ENCODE results near the gene IRS4.

DNA sequence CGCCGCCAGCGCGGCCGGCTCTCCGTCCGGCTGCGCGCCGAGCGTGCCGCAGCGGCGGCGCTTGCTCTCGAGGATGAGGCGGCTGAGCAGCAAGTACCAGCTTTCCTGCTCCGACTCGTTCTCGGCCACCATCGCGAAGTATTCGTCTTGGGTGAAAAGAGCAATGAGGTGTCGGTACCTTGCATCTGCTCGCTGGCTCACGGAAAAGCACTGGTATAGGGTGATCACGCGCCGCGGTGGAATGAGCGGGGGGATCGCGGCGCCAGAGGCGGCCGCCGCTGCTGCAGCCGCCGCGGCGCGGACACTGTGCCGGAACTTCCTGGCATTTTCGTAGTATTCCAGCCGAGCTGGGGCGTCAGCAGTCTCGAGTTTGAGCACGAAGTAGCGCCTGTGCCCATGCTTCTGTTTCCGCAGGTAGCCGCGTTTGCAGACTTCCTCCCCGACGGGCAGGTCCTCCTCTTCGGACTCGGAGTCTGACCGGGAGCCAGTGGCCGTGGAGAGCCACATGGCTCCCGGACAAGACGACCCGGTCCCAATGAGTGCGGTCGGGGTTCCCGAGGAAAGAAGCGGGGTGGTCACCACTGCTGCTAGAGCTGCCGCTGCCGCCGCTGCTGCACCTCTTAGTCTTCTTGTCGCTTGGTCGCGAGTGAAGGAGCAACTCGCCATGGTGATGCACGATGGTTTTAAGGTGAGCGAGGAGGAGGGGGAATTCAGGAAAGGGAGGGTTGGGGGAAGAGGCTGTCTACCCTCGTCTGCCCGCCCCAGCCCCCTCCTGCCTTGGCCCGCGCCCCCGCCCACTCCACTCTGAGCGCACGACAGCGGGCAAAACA, 469 bp downstream of the IRS4 start:
- no peak for TF ChIP-seq CEBPB (IDR thresholded peaks at IDR 0.05; ENCODE audit: borderline replicate concordance in 1 of 2, low read depth in 2 of 2, low read length in 2 of 2)
- TF ChIP-seq CREB1 (IDR thresholded peaks at IDR 0.05; ENCODE audit: low read depth): no peak
- no peak for TF ChIP-seq EP300 (IDR thresholded peaks at IDR 0.05; ENCODE audit: borderline replicate concordance in 1 of 2, control insufficient read depth in 1 of 2, low read depth in 2 of 2, low read length in 2 of 2)
- no peak for TF ChIP-seq BHLHE40 (IDR thresholded peaks at IDR 0.05; ENCODE audit: borderline replicate concordance in 1 of 2, low read depth in 2 of 2, low read length in 1 of 2)
- no peak for TF ChIP-seq KAT2A (conservative IDR thresholded peaks at IDR 0.05; ENCODE audit: control insufficient read depth, low read depth, low read length)
